Jurkat, Clone E6-1 (cell line): Measurements from ENCODE around the gene CAD.
"Not testable (repeated sequence)": the region's sequence is repeated elsewhere in the genome, so short reads cannot be mapped to it uniquely, and the experiment has no call there.

Source experiments
- DNase-seq: peaks from one replicate; pipeline ENCODE4 v3.0.0-alpha.2; 2011; ENCODE audit warnings: low read depth, low spot score
- H3K4me3 ChIP-seq: 2 replicates; pipeline ENCODE4 v1.5.1; 2011; ENCODE audit warnings: mild to moderate bottlenecking, low read length, control low read depth, moderate library complexity

CAD gene

DNA sequence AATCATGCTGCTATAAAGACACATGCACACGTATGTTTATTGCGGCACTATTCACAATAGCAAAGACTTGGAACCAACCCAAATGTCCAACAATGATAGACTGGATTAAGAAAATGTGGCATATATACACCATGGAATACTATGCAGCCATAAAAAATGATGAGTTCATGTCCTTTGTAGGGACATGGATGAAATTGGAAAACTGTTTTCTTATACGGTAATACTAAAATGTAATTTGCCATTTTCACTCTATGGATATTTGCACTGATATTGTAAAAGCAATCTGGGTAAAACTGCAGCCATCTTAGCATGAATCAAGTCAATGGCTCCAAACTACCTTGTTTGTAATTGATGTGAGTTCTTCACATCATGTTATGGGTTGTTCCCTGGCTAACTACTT is 21.4 kb upstream of the CAD start:
- not testable (repeated sequence) for H3K4me3 ChIP-seq, DNase-seq

DNA sequence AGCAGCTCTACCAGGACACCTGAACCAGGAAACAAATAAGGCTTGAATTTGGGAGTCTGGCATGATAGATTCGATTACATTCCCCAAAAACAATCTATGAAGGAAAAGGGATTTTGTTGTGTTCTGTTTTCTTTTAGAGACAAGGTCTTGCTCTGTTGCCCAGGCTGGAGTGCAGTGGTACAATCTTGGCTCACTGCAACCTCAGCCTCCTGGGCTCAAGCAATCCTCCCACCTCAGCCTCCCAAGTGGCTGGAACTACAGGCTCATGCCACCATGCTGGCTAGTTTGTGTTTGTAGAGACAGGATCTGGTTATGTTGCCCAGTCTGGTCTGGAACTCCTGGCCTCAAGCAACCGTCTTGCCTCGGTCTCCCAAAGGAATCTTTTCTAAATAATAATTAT is 19.1 kb upstream of the CAD start:
- not testable (repeated sequence) for DNase-seq, H3K4me3 ChIP-seq

DNA sequence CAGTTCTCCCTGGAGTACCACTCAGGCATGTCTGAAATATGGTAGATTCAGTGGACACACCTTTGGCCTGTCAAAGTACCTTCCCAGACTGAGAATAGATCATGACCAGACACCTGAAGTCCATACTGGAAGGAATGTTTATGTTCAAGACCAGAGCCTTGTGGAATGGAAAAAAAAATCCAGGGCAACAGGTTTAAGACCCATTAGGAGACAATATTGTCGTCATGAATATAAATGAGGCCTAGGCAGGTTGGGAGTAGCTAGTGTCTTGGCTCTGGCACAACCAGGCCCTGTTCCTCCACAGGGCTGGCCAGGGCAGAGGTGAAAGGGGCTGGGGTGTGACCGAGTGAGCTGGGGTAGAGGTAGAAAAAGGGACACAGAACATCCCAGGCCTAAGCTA is 18.5 kb upstream of the CAD start:
- no peak overlapping the region for H3K4me3 ChIP-seq
- no peak for DNase-seq

DNA sequence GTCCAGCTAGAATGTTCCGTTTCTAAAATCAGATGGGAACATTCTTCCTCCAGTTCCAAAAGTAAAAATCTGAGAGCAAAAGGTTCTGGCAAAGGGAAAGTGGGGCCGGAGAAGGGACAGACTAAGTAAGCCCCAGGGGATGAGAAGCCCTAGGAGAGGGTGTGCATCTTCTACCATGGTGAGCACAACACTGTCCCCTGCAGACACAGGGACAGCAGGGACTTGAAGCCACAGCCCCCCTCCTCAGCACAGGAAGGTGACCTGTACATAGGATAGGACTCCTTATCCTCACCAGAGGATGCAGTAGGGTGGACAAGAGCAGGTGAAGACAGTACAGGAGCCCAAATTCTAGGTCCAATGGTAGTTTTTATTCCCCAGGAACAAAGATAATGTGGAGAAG is 17.9 kb upstream of the CAD start:
- DNase-seq, result no peak
- no peak overlapping the region for H3K4me3 ChIP-seq

DNA sequence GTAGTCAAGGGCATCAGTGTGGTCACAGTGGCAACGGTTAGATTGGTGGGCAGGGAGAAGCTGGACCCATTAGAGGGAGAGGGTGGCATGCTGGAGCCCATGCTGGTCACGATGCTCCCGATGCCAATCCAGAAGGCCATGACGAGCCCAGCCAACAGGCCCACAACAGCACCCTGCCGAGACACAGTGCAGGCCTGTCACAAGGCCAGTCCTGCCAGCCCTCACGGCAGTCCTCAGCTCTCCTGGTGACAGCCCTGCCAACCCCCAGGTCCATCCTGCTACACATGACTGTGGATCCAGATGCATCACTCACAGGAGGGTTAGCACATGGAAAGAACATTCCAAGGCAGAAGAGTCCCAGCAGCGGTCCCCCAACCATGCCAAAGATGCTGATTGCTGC is 15.5 kb upstream of the CAD start:
- no peak overlapping the region for H3K4me3 ChIP-seq
- no peak for DNase-seq

DNA sequence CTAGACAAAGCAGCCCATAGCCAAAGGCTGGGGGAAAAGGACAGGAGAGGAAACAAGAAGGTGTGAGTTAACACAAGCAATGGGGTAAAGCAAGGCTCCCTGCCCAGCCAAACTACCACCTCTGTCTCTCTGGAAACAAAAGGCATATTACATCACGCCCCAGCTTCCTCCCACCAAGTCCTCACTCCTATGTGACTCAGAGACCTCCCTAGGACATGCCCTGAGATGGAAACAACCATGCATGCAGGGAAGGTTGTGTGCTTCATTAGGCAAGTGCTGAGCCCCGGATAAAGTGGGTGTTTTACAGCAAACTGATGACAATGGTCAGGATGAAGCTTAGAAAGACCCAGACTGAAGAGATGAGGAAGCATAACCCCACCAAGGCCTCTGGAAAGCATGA is 14.3 kb upstream of the CAD start:
- H3K4me3 ChIP-seq, result no peak overlapping the region
- no peak for DNase-seq

DNA sequence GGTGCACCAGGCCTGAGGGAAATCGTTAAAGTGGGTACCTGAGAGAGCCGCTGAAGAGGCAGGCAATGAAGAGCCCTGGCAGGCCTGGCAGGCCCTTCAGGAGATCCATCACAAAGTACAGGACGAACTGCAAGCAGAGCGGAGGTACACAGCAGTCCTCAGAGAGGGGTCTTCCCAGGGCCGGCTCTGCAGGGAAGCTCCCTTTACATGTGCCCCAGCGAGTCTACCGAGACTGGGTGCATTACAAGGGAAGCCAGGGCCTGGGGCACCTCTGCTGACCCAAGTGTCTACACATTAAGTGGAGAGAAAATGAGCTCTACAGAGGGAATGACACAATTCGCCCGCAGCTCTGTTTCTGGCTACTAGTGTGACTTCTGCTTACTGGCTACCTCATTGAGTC is 13.4 kb upstream of the CAD start:
- no peak for DNase-seq
- H3K4me3 ChIP-seq, result no peak overlapping the region

DNA sequence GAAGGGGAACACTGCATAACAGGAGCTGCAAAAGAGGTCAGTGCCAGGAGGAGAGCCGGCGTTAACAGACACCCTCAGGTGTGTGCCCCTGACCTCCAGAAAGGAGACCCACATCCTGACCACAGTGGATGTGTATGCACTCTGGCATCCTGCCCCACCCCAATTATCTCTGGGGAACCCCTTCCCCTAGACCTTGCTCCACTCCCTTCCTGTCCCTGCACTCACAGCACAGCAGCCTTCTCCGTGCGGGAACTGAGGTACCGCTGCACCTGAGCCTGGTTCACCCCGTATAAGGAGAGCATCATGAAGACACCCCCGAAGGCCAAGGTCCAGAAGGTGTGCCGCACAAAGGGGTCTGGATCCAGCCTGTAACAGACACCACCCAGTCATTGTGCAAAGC is 12.6 kb upstream of the CAD start:
- no peak overlapping the region for H3K4me3 ChIP-seq
- no peak for DNase-seq

DNA sequence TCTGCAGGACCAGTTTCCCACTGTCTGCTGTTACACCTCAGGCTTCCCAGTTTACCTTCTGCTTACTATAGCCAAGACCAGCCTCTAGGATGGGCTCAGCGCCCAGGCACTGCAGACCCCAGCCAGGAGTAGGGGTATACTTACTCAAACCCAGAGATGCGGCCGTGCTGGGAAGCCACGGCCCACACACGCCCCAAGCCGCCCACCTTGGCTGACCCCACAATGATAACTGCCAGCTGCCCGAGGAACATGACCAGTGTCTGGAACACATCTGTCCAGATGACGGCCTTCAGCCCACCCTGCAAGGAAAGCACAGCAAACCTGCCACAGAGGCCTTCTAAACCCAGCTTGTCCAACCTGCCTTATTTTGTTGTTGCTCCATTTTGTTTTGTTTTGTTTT is 12.0 kb upstream of the CAD start:
- H3K4me3 ChIP-seq, result no peak overlapping the region
- no peak for DNase-seq

DNA sequence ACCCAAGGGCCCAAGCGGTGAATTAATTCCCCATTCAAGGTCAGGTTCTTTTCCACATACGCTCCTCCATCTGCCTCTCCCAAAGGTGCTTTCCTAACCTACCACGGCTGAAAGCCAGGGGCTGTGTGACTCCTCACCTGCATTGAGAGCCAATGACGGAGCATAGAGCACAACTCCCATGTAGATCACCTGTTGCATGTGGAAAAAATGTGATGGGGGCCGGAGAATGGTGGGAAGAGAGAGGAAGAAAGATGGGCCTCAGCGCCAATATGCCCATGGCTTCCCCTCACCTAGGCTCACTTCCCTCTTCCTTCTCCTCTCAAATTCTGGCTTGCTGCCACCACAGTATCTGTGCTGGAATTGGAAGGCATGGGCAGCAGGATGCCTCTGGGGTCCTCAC is 10.8 kb upstream of the CAD start:
- DNase-seq, result no peak
- no peak overlapping the region for H3K4me3 ChIP-seq

DNA sequence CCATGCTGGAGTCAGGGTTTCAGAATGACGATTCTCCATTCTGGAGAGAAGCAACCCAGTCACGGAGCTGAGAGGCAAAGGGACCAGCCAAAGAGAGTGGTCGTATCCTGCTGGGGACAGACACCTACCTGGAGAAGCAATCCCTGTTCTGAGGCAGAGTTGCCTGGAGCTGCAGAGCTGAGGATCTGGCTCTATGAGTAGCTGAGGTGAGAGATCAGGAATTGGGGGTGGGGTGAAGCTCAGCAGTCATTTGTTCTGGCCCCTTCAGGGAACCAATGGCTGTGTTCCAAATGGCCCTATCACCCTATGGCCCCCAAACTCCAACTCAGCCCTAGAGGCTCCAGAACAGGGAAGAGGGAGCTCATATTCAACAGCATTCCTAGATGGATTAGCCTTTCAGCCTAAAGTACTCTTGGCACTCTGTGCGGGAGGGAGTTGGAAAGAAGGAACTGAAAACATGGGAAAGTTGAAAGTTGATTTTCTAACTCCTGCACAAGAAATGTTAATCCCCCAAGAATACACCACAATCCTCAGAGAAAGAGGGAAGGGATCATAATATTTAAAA is 8.6 kb upstream of the CAD start:
- no peak for DNase-seq
- H3K4me3 ChIP-seq, result no peak overlapping the region

DNA sequence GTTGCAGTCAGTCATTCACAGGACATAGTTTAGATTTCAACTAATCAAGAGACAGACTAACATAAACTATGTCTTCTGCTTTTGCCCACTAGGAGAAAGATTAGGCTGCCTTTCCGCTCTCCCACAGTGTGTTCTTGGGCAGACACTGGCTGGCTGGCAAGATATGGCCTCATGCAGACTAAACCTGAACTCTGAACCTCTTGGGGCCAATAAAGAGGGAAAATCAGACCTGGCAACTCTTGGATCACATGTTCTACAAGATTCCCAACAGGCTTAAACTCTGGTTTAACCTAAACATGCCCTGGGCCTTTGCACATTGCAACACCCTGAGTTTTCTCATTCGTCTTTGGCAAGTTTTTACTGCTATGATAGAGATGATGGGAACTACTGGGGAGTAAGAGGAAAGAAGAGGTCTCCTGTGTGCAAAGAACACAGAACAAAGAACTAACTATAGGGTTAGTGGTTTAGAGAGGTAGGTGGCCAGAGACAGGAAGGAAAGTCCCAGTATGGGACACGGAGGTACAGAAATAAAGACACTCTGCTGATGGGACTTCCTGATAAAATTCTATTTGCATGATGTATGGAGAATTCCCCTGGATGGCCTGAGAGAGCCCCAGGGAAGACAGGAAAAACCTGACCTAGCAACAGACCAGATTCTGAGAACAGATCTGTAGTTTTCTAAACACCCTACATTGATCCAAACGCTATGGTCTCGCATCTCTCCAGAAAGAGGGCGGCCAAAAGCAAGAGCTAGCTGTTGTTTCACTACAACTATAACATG is 7.4 kb upstream of the CAD start:
- no peak overlapping the region for H3K4me3 ChIP-seq
- no peak for DNase-seq

DNA sequence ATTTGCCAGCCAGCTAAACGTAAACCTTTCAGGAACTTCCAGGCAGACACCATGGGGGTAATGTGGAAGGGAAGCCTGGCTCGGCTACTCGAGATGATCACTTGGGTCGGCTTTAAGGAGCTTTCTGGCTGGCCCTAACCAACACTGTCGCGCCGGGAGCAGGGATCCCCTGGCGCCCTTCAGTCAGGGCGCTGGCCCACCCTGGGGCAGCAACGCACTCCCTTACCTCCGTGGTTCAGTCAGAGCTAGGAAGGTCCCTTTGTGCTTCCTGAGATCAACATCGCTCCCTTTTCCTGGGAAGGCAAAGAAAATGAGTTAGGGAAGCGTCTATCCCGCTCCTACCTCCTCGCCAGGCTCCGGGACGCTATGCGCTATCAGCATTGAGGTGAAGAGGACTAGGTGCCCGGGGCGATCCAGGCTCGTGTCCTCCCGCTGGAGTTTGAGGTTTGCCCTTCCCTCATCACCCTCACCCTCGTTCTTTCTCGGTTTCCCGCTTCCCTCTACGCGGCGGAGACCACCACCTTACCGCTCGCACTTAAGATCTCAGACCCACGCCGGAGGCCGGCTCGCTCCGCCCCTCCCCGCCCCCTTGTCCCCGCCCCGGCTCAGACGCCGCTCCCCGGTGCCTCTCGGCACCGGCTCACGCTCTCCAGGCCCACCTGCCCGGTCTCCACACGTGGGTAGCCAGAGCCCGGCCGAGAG is 5.8 kb upstream of the CAD start:
- H3K4me3 ChIP-seq, result peak overlapping the region; percentile 76
- no peak for DNase-seq

DNA sequence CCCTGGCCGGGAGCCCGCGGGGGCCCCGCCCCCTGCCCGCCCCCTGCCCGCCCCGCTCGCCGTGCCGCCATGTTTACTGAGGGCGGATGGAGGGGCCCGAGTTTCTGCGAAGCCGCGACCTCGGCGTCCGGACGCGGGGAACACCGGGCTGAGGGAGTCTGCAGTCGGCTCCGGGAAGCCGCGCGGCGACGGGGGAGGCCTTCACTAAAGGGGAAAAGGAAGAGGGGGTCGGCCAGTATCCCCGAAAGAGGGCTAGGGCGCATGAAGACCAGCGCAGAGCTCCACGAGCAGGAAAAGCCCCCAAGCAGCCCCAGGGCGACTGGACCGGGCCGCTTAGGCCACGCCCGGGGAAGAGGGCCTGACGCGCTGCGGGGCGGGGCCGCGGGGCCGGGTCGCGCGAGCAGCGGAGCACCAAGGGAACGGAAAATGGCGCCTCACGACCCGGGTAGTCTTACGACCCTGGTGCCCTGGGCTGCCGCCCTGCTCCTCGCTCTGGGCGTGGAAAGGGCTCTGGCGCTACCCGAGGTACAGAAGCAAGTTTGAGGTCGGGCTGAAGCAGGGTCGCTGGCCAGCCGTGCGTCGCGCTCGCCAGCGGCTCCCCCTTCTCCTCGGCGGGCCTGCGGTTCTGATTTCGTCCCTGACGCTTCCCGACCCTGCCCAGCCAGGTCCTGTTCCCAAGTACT is 5.1 kb upstream of the CAD start, which contains the start of the genes ATRAID and SLC5A6:
TSS of gene ATRAID (plus strand) at position 99 of the 683 bp plus-strand sequence. CDS start at position 427, 328 bp downstream.
TSS of gene SLC5A6 (minus strand) at position 326 of the 683 bp plus-strand sequence. CDS start 4,618 bp downstream, outside the sequence.
- DNase-seq, result peak; percentile 76
- H3K4me3 ChIP-seq, result peak within 1 kb of the TSS; percentile 76

DNA sequence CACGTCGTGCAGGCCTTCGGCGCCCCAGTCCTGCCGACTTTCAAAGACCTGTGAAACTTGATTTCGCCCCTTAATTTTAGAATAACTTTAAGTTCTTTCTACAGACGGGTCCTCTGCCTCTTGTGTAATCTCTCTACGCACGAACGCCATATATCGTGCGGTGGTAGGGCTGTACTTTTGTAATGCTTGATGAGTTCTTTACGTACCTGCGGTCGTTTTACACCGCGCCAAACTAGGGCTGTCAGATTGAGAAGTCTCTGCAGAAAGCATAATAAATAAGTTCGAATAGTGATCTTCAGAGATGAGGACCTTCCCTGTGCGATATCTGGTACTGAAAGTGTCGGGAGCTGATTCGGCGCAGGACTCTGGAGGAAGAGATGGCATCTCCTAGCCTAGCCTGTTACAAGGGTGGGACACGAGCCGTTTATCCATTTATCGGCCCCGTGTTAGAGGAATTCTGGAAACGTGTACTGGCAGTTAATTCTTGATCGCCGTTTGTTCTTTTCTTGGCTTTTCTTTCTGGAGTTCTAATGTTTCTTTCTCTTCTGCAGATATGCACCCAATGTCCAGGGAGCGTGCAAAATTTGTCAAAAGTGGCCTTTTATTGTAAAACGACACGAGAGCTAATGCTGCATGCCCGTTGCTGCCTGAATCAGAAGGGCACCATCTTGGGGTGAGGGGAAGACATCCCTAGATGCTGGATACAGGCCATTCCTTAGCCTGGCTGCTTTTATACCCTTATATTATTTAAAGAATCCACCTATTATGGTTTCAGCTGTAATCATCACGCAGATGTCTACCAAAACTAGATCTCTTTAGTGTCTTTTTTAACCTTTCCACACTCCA is 4.3 kb upstream of the CAD start:
- peak; percentile 38 for DNase-seq
- H3K4me3 ChIP-seq, result peak overlapping the region; percentile 76

DNA sequence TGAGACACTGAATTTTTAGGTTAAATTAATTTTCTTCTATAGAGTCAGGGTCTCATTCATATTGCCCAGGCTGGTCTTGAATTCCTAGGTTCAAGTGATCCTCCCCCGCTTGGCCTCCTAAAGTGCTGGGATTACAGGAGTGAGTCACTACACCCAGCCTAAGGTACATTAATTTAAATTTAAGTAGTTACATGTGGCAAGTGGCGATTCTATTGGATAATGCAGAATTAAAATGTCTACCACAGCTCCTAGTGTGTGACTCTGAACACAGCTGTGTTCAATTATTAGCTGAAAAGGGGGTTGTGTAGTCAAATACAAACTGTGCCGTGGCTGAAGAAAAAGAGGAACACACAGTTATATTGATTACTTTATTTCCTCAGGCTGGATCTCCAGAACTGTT is 2.2 kb upstream of the CAD start:
- H3K4me3 ChIP-seq, result no peak overlapping the region
- no peak for DNase-seq

DNA sequence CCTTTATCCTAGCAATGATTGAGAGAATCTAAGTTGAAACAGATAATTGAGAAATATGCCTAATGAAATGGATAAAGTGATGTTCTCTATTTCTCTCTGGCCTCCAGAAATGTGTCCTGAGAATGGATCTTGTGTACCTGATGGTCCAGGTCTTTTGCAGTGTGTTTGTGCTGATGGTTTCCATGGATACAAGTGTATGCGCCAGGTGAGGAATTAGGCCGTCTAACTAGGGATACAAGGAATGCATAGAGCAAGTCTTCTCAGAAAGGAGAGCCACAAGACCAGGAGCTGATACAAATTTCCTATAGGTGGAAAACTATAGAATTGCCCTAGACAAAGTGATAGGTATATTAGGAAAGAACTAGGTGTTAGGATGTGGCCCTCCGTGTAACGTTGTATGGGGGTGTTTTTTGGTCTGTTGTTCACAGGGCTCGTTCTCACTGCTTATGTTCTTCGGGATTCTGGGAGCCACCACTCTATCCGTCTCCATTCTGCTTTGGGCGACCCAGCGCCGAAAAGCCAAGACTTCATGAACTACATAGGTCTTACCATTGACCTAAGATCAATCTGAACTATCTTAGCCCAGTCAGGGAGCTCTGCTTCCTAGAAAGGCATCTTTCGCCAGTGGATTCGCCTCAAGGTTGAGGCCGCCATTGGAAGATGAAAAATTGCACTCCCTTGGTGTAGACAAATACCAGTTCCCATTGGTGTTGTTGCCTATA is 592 bp upstream of the CAD start:
- H3K4me3 ChIP-seq, result peak overlapping the region; percentile 86
- no peak for DNase-seq

DNA sequence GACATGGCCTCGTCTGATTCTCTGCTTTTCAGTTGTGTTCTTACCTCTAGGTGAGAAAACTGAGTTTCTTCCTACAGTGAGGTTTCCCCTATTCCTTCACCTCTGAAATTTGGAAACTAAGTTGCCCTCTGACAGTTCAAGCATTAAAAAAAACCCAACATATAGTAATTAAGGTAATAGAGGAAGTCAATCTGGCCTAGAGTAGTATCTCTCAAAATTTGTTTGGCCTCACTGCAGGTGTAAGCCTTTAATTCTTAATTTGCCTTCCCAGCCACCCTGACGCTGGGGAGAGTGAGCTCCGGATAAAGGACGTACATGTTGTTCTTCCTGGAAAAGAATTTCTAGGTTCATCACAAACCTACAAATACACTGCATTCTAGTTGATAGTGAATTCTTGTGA is 1.4 kb downstream of the CAD start:
- H3K4me3 ChIP-seq, result peak overlapping the region; percentile 86
- no peak for DNase-seq
